HepG2 (cell line): ENCODE results near the gene MACROD2. TPM values are rescaled to one million over a fixed set of nuclear protein-coding genes. Genes with fewer than 3 reads are reported as not detected.

Experiments used
- REL ChIP-seq: sonication (generic); formaldehyde crosslinking; conservative IDR thresholded peaks from 2 replicates; pipeline ENCODE4 v1.8.0; 2022; ENCODE audit warnings: mild to moderate bottlenecking, missing genetic modification reagents, moderate library complexity
- REXO4 ChIP-seq: sonication (generic); formaldehyde crosslinking; IDR thresholded peaks from 2 replicates; pipeline ENCODE4 v1.8.0; 2022; ENCODE audit warnings: missing genetic modification reagents, mild to moderate bottlenecking, borderline replicate concordance
- TEAD3 ChIP-seq: optimal IDR thresholded peaks from 2 replicates; pipeline ENCODE3; 2016; ENCODE audit warnings: borderline replicate concordance
- THAP11 ChIP-seq: IDR thresholded peaks from 2 replicates; pipeline ENCODE4 v1.6.1; 2016; ENCODE audit warnings: missing biosample characterization, missing genetic modification reagents
- ZBTB44 ChIP-seq: sonication (generic); formaldehyde crosslinking; IDR thresholded peaks from 2 replicates; pipeline ENCODE4 v1.4.0; 2020; ENCODE audit warnings: missing genetic modification reagents
- ZNF251 ChIP-seq: sonication (generic); formaldehyde crosslinking; IDR thresholded peaks from 2 replicates; pipeline ENCODE4 v1.9.0; 2021; ENCODE audit warnings: mild to moderate bottlenecking, missing genetic modification reagents
- ZNF407 ChIP-seq: sonication (generic); formaldehyde crosslinking; IDR thresholded peaks from one replicate; pipeline ENCODE4 v1.5.1; 2020; ENCODE audit warnings: mild to moderate bottlenecking, missing genetic modification reagents; ENCODE audit errors: not compliant biosample characterization
- ZNF484 ChIP-seq: sonication (generic); formaldehyde crosslinking; IDR thresholded peaks from 2 replicates; pipeline ENCODE4 v1.5.1; 2020; ENCODE audit warnings: mild to moderate bottlenecking, low read depth, missing genetic modification reagents, borderline replicate concordance
- ZNF543 ChIP-seq: sonication (generic); formaldehyde crosslinking; IDR thresholded peaks from 2 replicates; pipeline ENCODE4 v1.4.0; 2020; ENCODE audit warnings: mild to moderate bottlenecking, missing genetic modification reagents
- ZSCAN12 ChIP-seq: sonication (generic); formaldehyde crosslinking; IDR thresholded peaks from 2 replicates; pipeline ENCODE4 v1.9.0; 2021; ENCODE audit warnings: mild to moderate bottlenecking, missing genetic modification reagents
- polyA plus RNA-seq, 8 experiments: library from polyadenylated mRNA; depleted of rRNA in 3 of 8; stranded (reverse) in 7 of 8; unstranded in 1 of 8; fragments of >200 nt; fragmentation: Illumina TruSeq in 4 of 8; extraction: Trizol in 4 of 8; gene quantifications; 2 replicates each; pipeline versions ENCODE4 v1.2.1 to v1.2.3, GENCODE V29; 2011 to 2016; ENCODE audit warnings: low read depth in 4 of 8, missing spikeins in 1 of 8, mixed read lengths in 1 of 8; ENCODE audit not compliant: insufficient read depth in 1 of 8
- total RNA-seq, 5 experiments: library from RNA; depleted of rRNA; stranded (reverse); fragments of >200 nt; fragmentation: Illumina TruSeq; extraction: Trizol; gene quantifications; 2 replicates each; pipeline ENCODE4 v1.2.3, GENCODE V29; 2016; ENCODE audit warnings: low read depth in 1 of 5
- TF ChIP-seq, protein P1 (sequence below): sonication (generic); formaldehyde crosslinking; IDR thresholded peaks from 2 replicates; pipeline ENCODE4 v1.9.0; 2021; ENCODE audit warnings: missing genetic modification reagents, borderline replicate concordance
- TF ChIP-seq, protein P2 (sequence below): sonication (generic); formaldehyde crosslinking; IDR thresholded peaks from 2 replicates; pipeline ENCODE4 v1.4.0; 2020; ENCODE audit warnings: mild to moderate bottlenecking, low read depth, missing genetic modification reagents

The MACROD2 gene
- total and polyA plus RNA-seq, 2 of the 13 experiments (the other 11 are each of a cell fraction or from before 2014, with no cell fraction given), result 0.13 to 0.51 TPM

DNA sequence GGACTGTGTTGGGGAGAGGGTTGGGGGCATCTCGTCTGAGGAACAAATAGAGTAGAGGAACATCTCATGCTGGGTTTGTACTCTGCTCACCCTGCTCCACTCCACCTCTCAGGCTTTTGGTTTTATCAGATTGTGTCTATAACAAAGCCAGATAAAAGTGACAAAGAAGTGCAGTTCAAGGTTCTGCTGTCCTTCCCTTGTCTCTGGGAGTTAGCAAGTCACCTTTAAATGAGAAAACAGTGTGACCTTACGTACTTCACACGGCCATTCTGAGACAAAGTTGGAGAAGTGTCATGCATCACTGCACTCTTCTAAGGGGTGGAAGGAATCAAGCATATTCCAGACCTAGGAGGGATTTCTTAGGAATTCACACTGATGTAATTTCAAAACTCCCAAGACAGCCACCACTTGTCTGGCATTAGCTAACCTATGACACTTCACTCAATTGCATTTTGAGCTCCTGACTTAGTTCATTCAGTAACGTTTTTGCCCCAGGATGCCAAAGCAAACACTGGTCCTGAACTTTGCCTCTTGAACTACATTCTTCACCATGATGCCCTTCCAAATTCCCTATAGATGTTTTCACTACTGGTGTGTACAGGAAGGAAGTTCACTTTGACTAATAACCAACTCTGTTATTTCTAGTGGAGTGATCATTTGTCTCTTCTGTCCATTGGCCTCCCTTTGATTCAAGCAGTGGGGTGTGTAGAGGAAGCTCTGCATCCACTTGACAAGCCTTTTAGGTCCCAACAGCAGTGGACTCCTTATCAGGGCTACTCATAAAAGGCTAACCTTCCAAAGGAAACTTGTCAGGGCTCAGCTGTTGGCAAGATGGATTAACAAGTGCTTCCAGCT lies 989.7 kb downstream of the MACROD2 start (continued):
- peak; percentile 99 for TF ChIP-seq TEAD3 (CRISPR knock-in tag)
- peak; percentile 82 for TF ChIP-seq THAP11 (CRISPR knock-in tag)
- no peak for TF ChIP-seq ZNF251 (CRISPR knock-in tag)
- TF ChIP-seq ZNF407, result no peak
- TF ChIP-seq REL (CRISPR knock-in tag), result no peak
- TF ChIP-seq, protein P1, sequence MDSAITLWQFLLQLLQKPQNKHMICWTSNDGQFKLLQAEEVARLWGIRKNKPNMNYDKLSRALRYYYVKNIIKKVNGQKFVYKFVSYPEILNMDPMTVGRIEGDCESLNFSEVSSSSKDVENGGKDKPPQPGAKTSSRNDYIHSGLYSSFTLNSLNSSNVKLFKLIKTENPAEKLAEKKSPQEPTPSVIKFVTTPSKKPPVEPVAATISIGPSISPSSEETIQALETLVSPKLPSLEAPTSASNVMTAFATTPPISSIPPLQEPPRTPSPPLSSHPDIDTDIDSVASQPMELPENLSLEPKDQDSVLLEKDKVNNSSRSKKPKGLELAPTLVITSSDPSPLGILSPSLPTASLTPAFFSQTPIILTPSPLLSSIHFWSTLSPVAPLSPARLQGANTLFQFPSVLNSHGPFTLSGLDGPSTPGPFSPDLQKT (CRISPR knock-in tag), result no peak
- TF ChIP-seq, protein P2, sequence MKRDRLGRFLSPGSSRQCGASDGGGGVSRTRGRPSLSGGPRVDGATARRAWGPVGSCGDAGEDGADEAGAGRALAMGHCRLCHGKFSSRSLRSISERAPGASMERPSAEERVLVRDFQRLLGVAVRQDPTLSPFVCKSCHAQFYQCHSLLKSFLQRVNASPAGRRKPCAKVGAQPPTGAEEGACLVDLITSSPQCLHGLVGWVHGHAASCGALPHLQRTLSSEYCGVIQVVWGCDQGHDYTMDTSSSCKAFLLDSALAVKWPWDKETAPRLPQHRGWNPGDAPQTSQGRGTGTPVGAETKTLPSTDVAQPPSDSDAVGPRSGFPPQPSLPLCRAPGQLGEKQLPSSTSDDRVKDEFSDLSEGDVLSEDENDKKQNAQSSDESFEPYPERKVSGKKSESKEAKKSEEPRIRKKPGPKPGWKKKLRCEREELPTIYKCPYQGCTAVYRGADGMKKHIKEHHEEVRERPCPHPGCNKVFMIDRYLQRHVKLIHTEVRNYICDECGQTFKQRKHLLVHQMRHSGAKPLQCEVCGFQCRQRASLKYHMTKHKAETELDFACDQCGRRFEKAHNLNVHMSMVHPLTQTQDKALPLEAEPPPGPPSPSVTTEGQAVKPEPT (CRISPR knock-in tag), result peak; percentile 45; the same call in 1 of the 2 replicates
- no peak for TF ChIP-seq REXO4
- no peak for TF ChIP-seq ZNF484 (CRISPR knock-in tag)
- no peak for TF ChIP-seq ZNF543 (CRISPR knock-in tag)
- no peak for TF ChIP-seq ZSCAN12
- TF ChIP-seq ZBTB44 (CRISPR knock-in tag), result 0 out of 2 replicates have a peak, but pooled peaks have one; percentile 25
